GM12874 (cell line): ENCODE data around the gene DDC.

ENCODE experiments used
- TF ChIP-seq, protein P1 (sequence below): IDR thresholded peaks from 2 replicates; pipeline ENCODE4 v1.5.1; 2011; ENCODE audit warnings: low read depth, mild to moderate bottlenecking, control low read depth, low read length, moderate library complexity; ENCODE audit not compliant: insufficient read depth

The DDC gene

DNA sequence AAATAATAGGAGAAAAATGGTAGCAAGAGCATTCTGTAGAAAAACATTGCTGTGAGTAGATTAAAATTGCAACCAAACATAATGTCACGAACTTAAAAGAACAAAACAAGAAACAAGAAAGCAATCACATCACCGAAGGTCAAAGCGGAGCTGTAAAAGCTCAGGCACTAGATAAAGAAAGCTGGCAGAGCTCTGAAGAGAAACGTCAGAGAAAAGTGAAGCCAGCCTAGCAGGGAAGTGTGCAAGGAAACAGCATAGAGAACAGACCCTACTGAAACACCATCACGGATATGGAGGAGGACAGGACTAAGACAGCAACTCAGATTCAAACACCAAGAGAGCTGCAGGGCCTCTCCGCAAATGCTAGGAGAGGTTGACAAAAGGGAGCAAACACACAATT is 22.5 kb upstream of the DDC start:
- TF ChIP-seq, protein P1, sequence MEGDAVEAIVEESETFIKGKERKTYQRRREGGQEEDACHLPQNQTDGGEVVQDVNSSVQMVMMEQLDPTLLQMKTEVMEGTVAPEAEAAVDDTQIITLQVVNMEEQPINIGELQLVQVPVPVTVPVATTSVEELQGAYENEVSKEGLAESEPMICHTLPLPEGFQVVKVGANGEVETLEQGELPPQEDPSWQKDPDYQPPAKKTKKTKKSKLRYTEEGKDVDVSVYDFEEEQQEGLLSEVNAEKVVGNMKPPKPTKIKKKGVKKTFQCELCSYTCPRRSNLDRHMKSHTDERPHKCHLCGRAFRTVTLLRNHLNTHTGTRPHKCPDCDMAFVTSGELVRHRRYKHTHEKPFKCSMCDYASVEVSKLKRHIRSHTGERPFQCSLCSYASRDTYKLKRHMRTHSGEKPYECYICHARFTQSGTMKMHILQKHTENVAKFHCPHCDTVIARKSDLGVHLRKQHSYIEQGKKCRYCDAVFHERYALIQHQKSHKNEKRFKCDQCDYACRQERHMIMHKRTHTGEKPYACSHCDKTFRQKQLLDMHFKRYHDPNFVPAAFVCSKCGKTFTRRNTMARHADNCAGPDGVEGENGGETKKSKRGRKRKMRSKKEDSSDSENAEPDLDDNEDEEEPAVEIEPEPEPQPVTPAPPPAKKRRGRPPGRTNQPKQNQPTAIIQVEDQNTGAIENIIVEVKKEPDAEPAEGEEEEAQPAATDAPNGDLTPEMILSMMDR = no peak

DNA sequence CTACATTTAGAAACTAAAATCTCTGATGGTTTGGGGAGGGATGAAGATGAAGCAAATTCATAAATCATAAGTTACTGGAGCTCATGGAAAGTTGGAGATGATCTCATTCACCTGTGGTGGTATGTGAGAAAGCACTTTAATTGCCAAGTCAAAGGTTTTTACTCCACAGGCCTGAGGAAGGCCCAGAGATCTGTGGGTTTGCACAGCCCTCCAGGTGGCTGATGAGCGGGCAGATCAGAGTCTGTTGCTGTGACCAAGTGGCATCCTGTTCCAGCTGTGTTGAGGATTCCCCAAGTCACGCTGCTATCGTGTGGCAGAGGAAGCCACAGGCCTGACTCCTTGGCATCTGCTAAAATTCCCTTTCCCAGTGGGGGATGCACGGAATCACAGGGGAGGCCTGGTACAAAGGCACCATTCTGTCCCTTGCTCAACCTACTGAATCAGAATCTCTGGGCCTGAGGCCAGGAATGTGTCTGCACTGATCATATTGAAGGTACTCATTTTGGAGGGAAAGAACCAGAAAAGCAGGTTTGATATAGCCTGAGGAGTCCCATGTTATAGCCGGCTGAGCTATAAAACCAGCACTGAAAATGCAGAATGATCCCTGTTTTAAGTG is 19.7 kb upstream of the DDC start:
- TF ChIP-seq, protein P1 = no peak

DNA sequence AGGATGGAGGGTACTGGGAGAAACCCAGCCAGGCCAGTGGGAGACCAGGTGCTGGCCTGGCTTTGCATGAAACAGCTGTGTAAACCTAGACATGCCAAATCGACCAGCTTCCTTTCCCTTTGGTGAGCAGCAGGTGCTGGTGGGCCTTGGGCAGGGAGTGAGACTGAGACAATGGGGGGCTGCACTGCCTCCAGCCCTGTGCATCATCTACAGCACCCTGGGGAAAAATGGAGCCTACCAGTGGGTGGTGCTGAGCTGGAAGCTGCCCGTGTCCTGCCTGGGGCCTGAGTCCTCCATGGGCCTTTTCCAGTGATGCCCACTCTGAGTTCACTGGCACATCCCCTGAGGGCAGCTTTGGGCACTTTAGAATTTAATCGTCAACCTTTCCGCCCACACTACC is 19.2 kb upstream of the DDC start:
- TF ChIP-seq, protein P1 = no peak

DNA sequence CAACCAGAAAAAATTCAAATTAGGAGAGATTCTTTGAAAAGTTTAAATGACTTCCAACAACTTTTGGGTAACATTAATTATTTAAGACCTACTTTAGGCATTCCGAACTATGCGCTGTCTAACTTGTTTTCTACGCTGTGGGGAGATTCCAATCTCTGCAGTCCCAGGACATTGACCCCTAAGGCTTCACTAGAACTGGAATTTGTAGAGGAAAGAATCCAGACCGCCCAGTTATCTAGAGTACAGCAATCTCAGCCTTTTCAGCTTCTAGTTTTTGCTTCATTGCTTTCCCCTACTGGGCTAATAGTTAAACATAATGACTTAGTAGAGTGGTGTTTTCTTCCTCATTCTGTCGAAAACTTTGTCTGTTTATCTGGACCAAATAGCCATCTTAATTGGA is 14.9 kb upstream of the DDC start:
- TF ChIP-seq, protein P1 = no peak

DNA sequence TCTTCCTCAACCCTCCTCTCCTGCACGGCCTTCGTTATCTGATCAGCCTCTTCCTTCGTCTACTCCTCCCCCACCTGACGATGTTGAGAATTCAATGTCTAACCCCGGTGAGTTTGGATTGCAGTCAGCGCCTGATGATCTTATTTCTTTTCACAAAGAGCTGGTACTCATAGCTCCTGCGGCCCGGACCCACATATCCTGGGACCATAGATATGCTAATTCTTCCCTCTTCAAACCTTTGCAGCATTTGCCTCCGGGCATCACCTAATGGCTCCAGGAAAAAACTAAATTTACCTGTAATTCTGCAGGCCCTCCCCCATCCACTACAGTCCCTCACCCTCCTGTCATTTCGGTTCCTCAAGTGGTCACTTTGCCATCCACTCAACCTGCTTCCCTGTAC is 12.4 kb upstream of the DDC start:
- TF ChIP-seq, protein P1 = no peak

DNA sequence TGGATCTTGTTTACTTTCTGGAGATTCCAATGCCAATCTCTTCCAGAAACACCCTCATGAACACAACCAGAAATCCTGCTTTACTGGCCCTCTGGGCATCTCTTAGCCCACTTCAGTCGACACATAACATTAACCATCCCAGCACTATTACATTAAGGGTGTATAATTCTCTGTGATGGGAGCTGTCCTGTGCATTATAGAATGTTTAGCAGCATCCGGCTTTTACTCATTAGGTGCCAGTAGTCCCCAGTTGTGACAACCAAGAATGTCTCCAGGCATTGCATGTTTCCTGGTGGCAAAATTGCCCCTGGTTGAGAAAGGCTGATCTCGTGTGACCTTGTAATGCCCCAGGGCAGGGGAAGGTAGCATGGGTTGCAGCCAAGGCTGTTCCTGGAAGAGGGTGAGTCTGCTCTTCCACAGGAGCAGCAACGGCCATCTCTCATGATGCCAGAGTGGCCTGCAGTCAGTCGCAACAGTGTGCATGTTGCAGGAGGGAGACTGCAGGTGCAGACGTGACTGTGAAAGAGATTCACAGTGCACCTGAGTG is 2.6 kb upstream of the DDC start:
- TF ChIP-seq, protein P1 = no peak

DNA sequence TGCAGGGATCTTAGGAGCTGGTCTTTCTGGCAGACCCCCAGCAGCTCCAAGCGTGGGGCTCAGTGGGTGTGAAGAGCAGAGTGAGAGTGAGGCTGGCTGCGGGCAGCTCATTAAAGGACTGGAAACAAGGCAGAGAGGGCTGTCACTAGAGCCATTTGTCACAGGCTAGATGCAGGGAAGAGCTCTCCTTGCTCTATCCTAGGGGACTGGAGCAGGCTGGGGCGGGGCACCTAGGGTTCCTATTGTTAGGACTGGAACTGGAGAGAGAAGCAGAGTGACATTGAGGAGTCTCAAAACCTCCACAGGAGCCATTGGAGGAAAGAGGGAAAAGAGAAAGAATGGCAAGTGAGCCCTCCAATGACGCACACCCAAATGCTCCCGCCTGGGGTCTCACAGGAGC is 772 bp upstream of the DDC start:
- TF ChIP-seq, protein P1 = no peak
